ENCODE data around the gene TXNDC15.
"Not testable (repeated sequence)": the region's sequence is repeated elsewhere in the genome, so short reads cannot be mapped to it uniquely, and the experiment has no call there.

The TXNDC15 gene

DNA sequence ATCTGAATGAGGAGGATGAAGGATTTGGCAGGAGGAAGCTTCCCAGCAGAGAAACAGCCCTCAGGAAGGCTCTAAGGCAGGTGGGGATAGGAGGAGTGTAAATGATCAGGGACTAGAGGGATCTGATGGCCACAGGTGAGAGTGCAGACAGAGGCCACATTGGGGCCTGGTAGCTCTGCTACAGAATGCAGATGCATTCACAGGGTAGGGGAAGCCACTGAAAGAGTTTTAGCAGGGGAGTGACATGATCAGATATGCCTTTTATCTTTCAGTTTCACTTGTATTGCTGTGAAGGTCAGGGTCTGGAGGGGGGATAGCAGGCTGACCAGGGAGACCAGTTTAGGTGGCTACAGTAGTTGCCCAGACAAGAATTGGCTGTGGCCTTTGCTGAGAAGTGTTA lies 3.0 kb downstream of the TXNDC15 start:
- no peak for DNase-seq (ENCODE audit: low read depth in 2 of 2, low spot score in 1 of 2)

DNA sequence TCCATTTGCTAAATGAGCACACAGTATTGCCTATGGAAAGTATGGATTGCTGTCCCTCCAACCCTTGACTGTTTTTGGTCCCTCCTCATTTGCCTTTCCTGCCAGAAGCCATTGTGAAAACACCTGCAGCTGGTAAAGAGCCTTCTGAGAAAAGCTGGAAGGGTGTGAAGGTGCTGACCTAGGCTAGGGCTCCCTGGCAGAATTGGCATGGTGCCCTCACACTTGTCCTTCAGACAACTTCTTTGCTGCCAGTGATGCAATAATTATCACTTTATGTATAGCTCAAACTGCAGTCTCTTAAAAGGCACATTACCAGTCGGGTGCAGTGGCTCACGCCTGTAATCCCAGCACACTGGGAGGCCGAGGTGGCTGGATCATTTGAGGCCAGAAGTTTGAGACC lies 4.2 kb downstream of the TXNDC15 start:
- no peak for DNase-seq (ENCODE audit: low read depth in 2 of 2, low spot score in 1 of 2)

DNA sequence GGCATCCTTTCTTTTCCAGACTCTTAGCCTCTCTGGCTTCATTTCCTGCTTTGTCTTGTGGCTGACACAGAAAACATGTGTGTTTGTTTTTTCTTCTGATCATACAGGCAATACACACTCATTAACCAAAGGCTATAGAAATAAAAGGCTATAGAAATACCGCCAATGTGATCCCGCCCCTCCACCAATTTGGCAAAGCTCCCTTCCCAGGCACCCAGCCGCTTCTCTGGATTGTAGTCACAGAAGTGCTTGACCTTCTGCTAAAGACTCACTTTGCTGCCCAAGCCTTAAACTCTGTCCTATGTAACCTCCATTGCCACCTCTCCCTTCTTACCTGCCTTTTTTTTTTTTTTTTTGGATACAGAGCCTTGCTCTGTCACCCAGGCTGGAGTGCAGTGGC lies 5.3 kb downstream of the TXNDC15 start:
- DNase-seq (ENCODE audit: low read depth in 2 of 2, low spot score in 1 of 2): no peak

DNA sequence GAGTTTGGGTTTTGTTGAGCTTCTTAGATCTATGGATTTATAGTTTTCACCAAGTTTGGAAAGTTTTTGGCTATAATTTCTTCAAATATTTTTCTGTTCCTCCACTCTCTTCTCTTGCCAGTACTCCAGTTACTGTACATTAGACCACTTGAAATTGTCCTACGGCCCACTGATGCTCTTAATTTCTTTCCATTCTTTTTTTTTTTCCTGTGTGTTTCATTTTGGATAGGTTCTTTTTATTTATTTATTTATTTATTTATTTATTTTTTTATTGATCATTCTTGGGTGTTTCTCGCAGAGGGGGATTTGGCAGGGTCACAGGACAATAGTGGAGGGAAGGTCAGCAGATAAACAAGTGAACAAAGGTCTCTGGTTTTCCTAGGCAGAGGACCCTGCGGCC lies 6.8 kb downstream of the TXNDC15 start:
- DNase-seq (ENCODE audit: low read depth in 2 of 2, low spot score in 1 of 2): not testable (repeated sequence)

DNA sequence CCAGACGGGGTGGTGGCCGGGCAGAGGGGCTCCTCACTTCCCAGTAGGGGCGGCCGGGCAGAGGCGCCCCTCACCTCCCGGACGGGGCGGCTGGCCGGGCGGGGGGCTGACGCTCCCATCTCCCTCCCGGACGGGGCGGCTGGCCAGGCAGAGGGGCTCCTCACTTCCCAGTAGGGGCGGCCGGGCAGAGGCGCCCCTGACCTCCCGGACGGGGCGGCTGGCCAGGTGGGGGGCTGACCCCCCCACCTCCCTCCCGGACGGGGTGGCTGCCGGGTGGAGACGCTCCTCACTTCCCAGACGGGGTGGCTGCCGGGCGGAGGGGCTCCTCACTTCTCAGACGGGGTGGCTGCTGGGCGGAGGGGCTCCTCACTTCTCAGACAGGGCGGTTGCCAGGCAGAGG lies 7.5 kb downstream of the TXNDC15 start:
- not testable (repeated sequence) for DNase-seq (ENCODE audit: low read depth in 2 of 2, low spot score in 1 of 2)

DNA sequence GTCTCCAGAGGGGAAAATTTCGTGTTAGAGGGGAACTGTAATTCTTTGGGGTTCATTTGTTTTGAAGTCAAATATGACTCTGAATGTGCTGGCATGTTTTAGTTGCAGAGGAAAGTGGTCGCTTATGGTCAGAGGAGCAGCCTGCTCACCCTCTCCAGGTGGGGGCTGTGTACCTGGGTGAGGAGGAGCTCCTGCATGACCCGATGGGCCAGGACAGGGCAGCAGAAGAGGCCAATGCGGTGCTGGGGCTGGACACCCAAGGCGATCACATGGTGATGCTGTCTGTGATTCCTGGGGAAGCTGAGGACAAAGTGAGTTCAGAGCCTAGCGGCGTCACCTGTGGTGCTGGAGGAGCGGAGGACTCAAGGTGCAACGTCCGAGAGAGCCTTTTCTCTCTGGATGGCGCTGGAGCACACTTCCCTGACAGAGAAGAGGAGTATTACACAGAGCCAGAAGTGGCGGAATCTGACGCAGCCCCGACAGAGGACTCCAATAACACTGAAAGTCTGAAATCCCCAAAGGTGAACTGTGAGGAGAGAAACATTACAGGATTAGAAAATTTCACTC lies 13.5 kb downstream of the TXNDC15 start:
- DNase-seq (ENCODE audit: low read depth in 2 of 2, low spot score in 1 of 2): no peak

DNA sequence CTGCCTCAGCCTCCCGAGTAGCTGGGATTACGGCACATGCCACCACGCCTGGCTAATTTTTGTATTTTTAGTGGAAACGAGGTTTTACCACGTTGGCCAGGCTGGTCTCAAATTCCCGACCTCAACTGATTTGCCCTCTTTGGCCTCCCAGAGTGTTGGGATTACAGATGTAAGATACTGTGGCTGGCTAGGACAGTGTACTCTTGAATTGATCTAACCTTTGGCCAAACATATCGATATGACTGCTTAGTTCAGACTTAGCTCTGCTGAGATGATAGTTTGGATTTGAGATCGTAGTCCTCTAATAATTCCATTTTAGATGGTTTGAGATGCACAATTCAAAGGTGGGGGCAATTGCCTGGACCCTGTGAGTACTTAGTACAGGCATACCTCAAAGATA lies 15.2 kb downstream of the TXNDC15 start:
- DNase-seq (ENCODE audit: low read depth in 2 of 2, low spot score in 1 of 2): no peak

DNA sequence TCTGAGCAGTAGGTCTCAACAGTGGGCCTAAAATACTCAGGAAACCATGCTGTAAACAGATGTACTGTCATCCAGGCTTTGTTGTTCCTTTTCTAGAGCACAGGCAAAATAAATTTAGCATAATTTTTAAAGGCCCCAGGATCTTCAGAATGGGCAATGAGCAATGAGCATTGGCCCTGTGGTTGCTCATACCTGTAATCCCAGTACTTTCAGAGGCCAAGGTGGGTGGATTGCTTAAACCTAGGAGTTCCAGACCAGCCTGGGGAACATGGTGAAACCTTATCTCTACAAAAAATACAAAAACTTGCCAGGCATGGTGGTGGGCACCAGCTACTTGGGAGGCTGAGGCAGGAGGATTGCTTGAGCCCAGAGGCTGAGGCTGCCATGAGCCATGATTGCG lies 17.3 kb downstream of the TXNDC15 start:
- no peak for DNase-seq (ENCODE audit: low read depth in 2 of 2, low spot score in 1 of 2)

DNA sequence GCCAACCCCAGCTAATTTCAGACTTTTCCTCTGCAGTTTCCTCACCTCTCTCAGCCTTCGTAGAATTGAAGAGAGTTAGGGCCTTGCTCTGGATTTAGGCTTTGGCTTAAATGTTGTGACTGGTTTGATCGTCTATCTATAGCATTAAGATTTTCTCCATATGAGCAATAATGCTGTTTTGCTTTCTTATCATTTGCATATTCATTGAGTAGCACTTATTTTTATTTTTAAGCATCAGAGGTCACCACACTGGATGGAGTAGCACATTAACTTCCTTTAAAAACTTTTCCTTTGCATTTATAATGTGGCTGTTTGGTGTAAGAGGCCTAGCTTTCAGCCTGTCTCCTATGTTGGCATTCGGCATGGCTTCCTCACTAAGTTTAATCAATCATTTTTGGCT lies 18.1 kb downstream of the TXNDC15 start:
- no peak for DNase-seq (ENCODE audit: low read depth in 2 of 2, low spot score in 1 of 2)

DNA sequence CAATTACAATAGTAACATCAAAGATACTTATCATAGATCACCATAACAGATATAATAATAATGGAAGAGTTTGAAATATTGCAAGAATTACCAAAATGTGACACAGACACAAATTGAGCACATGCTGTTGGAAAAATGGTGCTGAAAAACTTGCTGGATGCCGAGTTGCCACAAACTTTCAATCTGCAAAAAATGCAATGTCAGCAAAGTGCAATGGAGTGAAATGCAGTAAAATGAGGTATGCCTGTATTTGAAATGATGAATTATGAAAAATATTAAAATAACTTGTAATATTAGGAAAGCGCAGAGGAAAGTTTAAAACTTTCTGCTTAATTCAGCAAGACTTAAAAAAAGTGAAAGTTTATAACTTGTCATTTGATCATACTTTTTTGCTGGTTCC lies 18.8 kb downstream of the TXNDC15 start:
- no peak for DNase-seq (ENCODE audit: low read depth in 2 of 2, low spot score in 1 of 2)

DNA sequence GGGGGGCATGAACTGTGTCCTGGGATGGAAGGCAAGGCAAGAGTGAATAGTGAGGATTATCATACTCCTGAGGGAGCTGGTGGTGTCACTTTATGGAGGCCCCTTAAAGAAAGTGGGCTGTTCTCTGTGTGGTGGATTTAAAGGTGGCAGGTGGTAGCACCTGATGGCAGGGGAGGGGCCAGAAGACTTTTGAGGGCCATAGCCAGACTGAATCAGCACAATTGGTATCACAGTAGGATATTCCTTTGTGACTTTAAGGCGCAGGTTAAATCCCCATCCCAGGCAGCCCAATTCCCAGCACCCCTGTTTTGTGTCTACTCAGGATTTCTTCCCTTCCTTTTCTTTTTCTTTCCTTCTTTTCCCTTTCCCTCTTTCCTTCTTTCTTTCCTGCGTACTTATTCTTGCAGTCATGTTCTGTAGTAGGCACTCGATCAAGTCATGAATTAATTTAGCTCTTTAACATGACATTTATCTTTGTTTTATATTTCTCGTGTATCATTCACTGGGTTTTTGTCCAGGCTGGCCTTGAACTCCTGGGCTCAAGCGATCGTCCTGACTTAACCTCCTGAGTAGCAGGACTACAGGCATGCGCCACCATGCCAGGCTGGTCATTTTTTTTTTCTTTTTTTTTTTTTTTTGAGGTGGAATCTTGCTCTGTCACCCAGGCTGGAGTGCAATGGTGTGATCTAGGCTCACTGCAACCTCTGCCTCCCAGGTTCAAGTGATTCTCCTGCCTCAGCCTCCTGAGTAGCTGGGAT lies 19.8 kb downstream of the TXNDC15 start:
- no peak for DNase-seq (ENCODE audit: low read depth in 2 of 2, low spot score in 1 of 2)

DNA sequence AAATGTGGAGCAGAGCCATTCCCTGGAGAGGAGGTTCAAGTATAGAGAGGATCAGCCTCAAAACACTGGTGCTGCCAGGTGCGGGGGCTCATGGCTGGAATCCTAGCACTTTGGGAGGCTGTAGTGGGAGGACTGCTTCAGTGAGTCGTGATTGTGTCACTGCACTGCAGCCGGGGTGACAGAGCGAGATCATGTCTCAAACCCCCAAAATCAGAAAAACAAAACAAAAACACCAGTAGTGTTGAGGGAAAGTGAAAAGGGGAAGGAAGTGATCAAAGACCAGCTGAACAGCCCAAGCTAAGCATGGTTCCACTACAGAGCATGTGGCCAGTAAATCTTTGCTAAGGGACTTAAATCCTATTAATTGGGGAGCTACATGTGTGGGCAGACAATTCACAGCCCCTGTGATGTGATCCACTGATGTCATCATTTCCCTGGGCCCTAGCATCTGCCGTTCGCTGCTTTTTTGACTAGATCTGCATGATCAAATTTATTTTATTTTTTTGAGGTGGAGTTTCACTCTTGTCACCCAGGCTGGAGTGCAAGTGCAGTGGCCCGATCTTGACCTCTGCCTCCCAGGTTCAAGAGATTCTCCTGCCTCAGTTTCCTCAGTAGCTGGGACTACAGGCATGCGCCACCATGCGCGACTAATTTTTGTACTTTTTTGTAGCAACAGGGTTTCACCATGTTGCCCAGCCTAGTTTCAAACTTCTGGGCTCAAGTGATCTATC lies 28.1 kb downstream of the TXNDC15 start:
- DNase-seq (ENCODE audit: low read depth in 2 of 2, low spot score in 1 of 2): no peak

DNA sequence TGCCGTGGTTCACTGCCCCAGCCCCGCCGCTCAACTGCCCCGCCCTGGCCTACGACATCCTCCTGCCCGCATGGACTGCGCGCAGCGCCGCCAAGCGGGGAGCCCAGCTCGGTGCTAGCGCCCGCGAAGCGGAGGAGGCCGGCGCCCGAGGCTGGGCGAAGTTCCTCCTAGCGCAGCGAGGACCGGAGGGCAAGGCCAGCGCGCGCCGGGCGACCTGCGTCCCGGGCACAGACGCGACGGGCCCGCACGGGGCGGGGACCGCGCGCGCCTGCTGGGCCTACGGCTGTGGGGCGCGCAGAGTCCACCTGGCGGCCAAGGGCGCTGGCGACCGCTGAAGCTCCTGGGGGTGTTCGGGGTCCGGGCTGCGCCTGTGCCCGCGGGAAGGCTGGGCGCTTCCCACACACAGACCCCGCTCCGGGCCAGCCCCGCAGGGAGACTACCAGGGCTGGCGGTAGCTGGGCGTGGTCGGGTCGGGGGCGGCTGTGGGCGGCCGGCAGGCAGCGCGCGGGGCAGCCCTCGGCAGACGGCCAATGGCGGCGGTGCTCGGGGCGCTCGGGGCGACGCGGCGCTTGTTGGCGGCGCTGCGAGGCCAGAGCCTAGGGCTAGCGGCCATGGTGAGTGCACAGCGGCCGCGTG lies 30.6 kb downstream of the TXNDC15 start, which contains the start of gene PCBD2:
TSS of gene PCBD2 (plus strand) at position 522 of the 636 bp plus-strand sequence. CDS start at position 531, 9 bp downstream.
- DNase-seq (ENCODE audit: low read depth in 2 of 2, low spot score in 1 of 2): peak; percentile 80 to 83

DNA sequence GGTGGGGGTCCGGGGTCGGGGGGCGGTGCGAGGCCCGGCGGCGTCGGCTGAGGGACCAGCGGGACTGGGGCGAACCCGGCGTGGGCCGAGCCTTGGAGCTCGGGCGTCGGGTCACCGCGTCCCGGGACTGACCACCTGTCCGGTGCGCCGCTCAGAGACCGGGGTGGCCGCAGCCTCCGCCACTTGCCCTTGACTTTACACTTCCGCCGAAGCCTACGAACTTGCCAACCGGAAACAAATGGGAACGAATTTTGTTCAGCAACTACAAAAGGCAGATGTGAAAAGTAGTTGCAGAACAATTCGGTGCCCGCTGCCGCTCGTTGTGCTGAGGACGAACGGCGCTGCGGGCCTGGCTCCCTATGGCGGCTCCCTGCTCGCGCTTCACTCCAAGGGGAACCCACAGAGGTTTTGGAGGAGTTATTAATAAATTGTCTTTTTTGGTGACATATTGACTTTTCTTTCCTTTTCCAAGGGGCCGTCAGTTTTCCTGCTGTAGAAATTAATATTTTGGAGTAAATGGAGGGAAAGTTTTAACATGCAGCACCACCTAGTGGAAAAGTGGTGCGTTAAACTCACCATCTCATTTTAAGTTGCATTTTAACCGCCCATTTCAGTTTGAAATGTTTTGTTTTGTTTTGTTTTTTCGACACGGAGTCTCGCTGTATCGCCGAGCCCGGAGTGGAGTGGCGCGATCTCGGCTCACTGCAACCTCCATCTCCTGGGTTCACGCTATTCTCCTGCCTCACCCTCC lies 31.2 kb downstream of the TXNDC15 start:
- peak; percentile 29 to 33 for DNase-seq (ENCODE audit: low read depth in 2 of 2, low spot score in 1 of 2)

DNA sequence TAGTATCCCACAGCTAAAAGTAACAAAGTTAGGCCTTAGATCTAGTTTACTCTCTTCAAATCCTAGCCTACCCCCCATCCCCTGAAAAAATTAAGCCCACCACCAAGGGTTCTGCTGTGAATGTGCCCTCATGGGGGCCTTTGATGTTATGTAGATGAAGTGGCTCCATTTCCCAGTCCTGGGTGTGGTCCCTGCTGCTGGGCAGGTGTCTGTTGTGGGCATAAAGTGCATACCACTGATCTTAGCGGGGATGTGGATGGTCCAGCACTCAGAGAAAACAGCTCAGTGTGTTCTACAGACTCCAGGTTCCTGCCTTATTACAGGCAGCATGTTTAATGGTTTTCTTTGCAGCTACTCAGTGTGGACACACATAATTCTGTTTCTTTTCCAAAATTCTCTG lies 32.6 kb downstream of the TXNDC15 start:
- DNase-seq (ENCODE audit: low read depth in 2 of 2, low spot score in 1 of 2): no peak

DNA sequence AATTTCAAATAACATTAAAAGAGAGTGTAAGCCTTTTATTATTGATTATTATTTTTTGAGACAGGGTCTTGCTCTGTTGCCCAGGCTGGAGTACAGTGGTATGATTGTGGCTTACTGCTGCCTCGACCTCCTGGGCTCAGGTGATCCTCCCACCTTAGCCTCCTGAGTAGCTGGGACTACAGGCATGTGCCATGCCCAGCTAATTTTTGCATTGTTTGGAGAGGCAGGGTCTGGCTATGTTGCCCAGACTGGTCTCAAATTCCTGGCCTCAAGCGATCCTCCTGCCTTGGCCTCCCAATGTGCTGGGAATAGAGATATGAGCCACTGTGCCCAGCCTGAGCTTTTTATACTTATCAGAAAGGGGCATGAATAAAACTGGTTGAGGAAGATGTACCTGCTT lies 36.6 kb downstream of the TXNDC15 start:
- DNase-seq (ENCODE audit: low read depth in 2 of 2, low spot score in 1 of 2): not testable (repeated sequence)

DNA sequence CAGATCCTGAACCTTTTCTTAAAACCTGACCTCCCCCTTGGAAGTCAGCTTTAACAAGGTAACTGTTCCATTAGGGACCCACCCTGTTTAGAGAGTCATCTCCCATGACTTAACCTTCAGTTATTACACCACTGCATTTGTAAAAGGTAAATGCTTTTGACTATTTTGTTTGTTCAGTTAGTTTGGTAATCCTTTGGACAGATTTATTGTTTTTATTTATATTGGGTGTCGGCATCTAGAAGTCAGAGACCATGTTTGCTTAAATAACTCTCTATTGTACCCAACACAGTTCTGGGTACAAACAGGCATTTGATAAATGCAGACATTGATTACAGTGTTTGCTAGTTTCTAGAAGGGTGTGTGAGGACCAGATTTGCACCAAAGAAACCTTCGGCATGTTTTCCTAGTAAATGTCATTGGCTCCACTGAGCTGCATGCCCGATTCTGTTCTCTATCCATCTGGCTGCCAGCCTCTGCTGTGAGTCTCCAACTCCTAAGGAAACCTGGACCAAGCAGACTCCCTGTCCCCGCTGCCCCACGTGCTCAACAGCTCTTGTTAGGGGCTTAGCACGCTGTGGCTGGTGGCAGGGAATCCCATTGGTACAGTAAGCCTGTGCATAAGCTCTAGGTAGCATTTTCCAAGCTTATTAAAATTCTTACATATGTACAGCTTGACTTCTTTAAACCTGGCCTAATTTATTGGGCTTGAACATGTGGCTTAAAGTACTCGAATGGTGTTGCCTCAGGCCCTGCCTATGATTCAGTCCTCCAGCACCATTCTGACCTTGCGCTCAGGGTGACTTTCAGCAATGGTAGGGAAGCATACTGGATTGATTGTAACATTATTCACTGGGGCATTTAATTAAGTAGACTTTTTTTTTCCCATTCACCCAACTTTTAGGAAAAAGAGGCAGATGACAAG lies 37.4 kb downstream of the TXNDC15 start:
- DNase-seq (ENCODE audit: low read depth in 2 of 2, low spot score in 1 of 2): no peak

DNA sequence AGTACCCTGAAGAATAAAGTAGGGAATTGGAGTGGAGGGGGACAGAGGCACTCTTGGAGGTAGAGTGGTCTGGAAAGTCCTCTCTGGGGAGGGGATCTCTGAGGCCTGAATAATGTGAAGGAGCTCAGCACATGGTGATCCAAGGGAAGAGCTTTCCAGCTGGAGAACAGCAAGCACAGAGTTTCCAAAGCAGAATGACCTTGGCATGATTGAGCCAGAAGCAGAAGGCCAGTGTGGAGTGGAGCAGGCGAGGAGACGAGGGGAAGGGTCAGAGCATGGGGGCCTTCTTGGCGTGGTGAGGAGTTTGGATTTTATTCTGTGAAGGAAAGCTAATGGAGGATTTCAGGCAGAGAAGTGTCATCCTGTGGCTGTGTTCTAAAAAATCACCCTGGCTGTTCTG lies 39.1 kb downstream of the TXNDC15 start:
- no peak for DNase-seq (ENCODE audit: low read depth in 2 of 2, low spot score in 1 of 2)

DNA sequence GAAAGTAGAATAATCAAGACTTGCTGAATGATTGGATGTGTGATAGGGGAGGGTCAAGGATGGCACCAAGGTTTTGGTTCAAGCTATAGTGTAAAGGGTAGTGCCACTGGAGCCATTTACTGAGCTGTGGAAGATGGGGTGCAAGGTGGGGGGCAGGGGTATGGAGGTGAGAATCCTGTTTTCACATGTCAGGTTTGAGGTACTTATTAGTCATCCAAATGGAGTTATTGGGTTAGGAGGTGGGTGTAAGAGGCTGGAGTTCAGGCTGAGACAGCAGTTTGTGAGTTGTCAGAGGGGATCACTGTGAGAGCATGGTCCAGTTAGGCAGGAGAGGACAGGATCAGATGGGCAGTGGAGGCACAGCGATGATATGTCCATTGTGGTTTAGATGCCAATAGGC lies 39.6 kb downstream of the TXNDC15 start:
- no peak for DNase-seq (ENCODE audit: low read depth in 2 of 2, low spot score in 1 of 2)

All from stimulated activated CD8-positive, alpha-beta memory T cell treated with anti-CD3 and anti-CD28 coated beads, Interleukin-4, amount 100 ng/mL, for 1 hour (primary cell).